Urothelium cell line (cell line): ENCODE measurements around the gene OR51M1.
A peak's percentile ranks its signal among the peaks of the same experiment; 100 is the strongest.

Experiments
- DNase-seq: peaks from one replicate; pipeline ENCODE4 v3.0.0; 2011; ENCODE audit warnings: low spot score, mixed read lengths
- FAIRE-seq: peaks from 2 replicates; lab custom pipeline; 2011; peaks lifted over from hg19 to GRCh38; lab: Jason Lieb, UNC

The OR51M1 gene

DNA sequence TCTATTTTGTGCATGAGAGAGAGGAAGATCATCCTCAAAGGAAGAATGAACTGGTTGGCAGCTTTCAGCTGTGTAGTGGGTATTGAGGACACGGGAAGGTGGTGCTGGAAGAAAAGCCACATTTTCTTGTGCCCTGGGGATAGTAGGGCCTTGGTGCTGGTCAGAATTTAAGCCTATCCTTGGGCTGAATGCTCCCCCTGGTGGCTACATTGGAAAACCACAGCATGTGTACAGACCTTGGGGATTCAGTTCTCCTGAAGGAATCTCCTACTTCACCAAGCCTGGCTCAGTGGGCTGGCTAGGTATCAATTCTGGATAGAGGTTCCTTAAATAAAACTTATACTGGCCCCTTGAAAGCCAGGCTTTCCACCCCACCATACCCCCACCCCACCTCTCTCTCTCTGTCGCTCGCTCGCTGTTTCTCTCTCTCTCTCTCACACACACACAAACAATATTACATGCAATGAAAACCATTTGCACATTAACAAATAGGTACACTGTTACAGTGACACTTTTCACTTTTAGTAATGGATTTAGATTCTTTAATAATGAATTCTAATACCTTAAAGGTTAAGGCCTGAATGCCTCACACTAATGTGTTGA is 2.8 kb upstream of the OR51M1 start:
- FAIRE-seq (peak; percentile 40), DNase-seq (peak; percentile 71)

DNA sequence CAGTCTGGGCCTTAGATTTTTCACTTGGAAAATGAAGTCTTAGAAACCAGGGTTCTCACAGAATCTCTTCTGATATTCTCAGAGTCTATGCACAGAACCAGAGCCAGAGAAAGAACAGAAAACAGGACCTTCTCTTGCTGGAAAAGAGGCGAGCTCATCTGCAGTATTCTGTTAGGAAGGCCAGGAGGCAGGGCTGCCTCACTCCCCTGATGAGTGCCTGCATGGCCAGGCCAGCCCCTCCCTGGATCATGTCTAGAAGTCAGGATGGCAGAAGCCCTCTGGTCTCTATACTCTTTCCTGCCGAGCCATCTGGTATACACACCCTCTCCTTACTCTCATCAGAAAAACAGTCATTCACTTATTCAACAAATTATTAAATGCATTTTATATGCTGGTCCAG is 723 bp downstream of the OR51M1 start:
- FAIRE-seq: no peak
- DNase-seq: no peak

DNA sequence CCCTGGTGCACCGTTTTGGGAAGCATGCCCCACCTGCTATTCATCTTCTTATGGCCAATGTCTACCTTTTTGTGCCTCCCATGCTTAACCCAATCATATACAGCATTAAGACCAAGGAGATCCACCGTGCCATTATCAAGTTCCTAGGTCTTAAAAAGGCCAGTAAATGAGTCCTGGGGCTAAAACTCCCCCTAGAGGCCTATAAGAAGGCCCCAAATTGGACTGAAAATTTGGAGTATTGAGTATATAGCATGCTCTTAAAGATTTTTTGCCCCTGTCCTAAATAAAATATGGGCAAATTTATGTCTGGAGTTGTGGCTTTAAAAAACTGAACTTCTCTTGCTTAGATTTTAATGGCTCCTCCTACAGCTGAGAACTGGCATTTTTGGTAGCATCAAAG is 6.6 kb downstream of the OR51M1 start:
- FAIRE-seq (no peak), DNase-seq (no peak)

DNA sequence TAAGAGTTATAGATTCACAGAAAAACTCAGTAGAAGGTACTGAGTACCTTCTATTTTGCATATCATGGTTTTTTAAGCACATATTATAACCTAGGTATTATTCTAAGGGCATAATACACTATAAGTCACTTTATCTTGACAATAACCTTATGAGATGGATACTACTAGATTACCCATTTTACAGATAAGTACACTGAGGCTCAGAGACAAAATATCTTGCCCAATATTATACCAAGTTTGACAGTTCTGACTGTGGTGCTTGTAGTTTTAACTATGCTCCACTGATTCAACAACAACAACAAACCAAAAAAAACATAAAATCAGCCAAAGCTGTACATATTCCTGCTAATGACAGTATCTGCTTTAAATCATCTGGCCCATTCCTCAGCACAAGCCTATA is 10.5 kb downstream of the OR51M1 start:
- FAIRE-seq: no peak
- no peak for DNase-seq

DNA sequence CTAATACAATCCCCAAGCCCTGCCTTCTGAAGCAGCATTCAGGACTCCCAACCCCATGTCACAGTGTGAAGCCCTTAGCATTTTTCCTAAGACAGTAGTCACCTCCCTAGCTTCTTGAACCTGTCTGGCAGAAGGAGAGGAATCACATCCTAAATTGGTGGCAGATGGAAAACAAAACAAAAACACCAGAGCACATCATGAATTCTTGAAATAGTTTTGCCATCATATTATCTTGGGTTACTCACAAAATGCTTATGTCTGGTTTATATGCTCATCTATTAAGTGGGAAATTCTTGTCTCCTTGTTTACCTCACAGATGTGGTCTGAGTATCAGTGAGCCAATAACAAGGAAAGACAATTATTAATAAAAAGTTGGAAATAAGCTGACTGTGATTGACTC is 15.3 kb downstream of the OR51M1 start:
- DNase-seq: no peak
- FAIRE-seq: no peak

DNA sequence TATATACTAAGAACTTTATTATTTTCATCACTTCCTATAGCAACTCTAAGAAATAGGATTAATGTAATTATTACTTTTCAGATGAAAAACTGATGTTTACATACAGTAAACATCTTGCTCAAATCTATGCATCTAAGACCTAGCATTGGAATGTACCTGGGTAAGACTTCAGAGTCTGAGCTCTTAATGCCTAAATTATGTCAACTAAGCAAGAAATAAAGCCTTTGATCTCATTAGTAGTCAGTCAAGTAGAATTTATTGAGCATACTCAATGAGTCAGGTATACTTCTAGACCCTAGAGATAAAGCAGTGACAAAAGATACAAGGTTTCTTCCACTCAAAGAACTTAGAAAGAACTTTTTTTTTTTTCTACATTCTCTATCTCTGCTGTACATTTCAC is 21.6 kb downstream of the OR51M1 start:
- FAIRE-seq (no peak), DNase-seq (no peak)

DNA sequence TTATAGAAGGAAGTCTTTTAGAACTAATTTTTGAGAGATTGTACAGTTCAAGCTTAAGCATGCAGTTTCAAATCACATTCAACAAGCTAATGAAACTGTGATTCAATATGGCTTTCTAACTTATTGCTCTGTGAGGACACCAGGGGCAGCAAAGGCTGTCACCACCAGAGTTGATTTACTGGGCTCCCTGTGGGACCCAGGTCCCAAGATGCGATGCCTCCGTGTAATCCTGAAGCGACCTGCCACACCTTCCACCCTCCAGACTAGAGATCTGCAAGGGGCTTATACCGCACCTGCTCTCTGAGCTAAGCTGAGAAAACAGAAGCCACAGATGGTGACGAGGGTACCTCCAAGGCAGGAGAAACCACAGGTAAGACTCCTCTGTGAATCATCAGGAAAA is 37.4 kb downstream of the OR51M1 start:
- DNase-seq (no peak), FAIRE-seq (no peak)

DNA sequence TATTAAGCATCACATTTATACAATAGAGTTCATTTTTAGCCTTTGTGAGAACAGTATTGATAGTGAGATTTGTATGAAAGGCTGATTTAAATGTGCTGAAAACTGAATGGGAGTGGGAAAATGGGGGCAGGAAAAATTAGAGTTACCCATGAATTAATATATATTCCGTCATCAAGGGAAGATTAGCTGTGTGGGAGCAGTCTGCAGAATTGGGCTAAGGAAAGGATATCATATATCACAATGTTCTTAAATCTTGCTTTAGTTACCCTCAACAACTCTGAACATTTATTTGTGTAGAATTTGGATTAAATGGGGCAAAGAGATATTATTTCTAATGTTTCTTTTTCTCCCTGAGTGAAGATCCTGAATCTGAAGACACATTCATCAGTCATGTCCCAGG is 38.2 kb downstream of the OR51M1 start, which contains the start of gene OR51Q1:
TSS of gene OR51Q1 (plus strand) at position 301 of the 400 bp plus-strand sequence. CDS start at position 391, 90 bp downstream.
- no peak for DNase-seq
- FAIRE-seq: no peak

DNA sequence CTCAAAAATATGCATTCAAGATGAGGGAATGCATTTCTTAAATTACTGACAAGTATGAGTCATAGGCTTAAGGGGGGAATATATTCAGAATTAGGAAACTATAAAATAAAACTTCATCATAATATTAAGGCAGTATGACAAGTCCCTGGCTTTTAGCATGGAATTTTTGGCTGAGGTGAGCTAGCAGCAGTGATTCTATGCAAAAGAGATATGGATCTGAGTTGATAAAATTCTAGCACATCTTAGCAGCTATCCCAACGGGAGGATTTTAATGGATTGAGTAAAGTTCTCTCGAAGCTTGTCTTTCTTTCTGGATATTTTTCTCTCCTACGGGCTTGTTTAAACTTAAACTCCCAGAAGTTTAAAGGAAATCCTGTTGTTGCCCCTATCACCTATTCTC is 39.5 kb downstream of the OR51M1 start:
- FAIRE-seq (no peak), DNase-seq (no peak)

DNA sequence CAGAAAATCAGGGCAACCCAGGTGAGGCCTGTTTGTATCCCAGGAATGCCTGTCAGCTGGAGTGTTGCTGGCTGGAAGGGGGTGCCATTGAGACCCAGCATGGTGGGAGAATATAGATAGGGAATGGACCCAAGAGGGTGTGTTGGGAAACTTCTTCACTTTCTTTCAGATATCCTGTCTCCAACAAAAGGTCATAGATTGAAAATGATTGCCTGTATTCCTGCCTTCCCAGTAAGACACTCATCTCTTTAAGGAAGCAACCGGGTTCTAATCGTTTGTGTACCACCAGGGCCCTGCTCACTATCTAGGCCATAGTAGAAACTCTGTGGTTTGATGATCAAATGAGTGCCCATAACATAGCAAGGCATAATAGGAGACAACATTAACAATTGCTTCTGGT is 57.8 kb downstream of the OR51M1 start, which contains the start of gene OR51I1:
TSS of gene OR51I1 (minus strand) at position 101 of the 400 bp plus-strand sequence. CDS start at position 101, 0 bp downstream.
- FAIRE-seq (no peak), DNase-seq (no peak)
